ENCODE results near the gene ERN1.
"Not testable (repeated sequence)": the region's sequence is repeated elsewhere in the genome, so short reads cannot be mapped to it uniquely, and the experiment has no call there.

Gene ERN1

DNA sequence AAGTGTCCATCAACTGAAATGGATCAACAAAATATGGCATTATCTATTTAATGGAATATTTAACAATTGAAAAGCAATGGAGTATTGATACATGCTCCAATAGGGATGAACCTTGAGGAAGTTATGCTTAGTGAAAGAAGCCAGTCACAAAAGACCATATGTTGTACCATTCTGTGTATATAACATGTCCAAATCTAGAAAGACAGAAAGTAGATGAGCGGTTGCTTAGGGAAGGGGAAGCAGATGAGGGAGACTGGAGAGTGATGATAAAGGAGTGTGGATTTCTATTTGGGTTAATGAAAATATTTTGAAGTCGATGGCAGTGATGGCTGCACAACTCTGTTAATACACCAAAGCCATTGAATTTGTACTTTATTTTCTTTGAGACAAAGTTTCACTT, 8.5 kb upstream of the ERN1 start:
- no peak for DNase-seq (ENCODE audit: low read depth, low spot score)

GRCh38 chr17:64135000-64135399, 5.1 kb upstream of the ERN1 start:
- DNase-seq (ENCODE audit: low read depth, low spot score), result no peak

- DNase-seq (ENCODE audit: low read depth, low spot score), result no peak
These were observed 4.4 kb upstream of the ERN1 start for GRCh38 chr17:64134216-64134970.

DNA sequence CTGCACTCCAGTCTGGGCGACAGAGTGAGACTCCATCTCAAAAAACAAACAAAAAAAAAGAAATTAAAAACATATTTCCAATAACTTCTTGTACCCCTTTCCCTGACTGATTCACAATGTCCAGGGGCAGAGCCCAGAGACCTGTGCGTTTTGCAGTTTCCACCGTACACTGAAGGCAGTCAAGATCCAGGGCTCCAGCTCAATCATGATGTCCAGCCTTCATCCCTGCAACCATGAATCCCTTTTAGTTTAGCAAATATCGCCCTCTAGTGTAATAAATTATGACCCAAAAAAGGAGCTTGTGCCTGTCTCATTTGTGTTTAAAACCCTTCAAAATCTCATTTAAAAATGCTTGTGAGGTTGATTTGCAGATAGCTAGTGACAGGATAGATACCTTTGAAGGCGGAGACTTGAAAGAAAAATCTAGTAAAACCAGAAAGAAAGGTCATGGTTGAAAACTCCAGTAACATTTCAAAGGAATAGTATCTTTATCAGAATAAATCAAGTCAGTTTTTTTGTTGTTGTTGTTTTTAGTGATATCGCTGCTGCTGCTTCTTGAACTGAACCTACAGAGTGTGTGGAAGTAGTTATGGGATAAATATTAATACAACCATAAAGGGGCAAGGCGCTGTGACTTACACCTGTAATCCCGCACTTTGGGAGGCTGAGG, 3.7 kb upstream of the ERN1 start:
- DNase-seq (ENCODE audit: low read depth, low spot score), result peak; percentile 60

GRCh38 chr17:64131606-64132270, 1.8 kb upstream of the ERN1 start:
- no peak for DNase-seq (ENCODE audit: low read depth, low spot score)

DNA sequence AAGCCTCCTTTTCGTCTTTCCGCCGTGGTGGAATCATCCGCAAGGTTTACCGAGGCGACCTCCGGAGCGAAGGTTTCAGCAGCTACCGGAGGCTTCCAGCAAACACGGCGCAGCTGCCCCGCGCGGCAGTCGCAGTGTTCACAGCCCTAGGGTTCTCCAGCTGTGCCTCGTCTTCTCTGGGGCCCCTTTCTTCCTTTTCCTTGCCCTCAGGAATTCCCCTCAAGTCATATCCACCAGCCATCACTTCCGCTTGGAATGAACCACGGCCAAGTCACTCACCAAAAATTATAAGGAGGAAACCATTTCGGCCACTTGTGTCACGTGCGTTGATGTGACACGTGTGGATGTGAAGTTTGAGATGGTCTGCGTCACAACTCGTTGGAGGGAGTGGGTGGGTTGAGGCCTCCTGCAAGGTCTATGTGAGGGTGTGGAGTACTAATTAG, 636 bp upstream of the ERN1 start:
- no peak for DNase-seq (ENCODE audit: low read depth, low spot score)

GRCh38 chr17:64129515-64129764, 504 bp downstream of the ERN1 start:
- peak; percentile 32 for DNase-seq (ENCODE audit: low read depth, low spot score)

GRCh38 chr17:64128787-64129514, 993 bp downstream of the ERN1 start:
- no peak for DNase-seq (ENCODE audit: low read depth, low spot score)

DNA sequence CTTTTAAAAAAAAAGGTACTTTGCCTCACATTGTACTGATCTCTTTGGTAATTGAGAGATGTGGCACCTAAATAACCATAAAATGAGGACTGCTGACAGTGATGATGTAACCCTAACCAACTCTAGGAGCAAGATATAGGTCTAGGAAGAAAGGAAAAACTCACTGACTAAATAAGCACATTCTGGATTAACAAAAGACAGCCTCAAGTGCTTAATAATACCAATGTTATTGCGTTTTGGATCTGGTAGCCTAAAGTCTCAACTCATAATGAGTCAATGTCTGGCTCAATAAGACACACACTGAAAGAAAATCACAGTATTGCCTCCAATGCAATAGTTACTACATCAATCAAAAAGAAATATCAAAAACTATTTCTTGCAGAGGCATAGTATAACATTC, 3.0 kb downstream of the ERN1 start:
- no peak for DNase-seq (ENCODE audit: low read depth, low spot score)

DNA sequence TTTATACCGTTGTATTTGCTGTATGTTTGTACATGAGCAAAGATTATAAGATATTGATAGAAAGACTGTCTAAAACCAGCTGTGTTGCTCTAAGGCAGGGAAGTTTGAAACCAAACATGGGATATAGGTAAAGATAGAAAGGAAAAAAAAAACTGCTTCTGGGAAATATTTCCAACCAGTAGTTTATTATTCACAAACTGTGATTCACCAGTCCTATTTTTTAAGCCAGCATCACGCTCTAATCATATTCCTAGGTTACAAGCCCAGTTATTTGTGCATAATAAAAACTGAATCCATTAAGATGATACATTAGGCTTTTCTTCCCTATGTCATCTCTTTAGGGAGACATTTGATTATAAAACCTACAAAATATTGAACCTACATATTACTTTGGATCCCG, 4.0 kb downstream of the ERN1 start:
- DNase-seq (ENCODE audit: low read depth, low spot score), result no peak

DNA sequence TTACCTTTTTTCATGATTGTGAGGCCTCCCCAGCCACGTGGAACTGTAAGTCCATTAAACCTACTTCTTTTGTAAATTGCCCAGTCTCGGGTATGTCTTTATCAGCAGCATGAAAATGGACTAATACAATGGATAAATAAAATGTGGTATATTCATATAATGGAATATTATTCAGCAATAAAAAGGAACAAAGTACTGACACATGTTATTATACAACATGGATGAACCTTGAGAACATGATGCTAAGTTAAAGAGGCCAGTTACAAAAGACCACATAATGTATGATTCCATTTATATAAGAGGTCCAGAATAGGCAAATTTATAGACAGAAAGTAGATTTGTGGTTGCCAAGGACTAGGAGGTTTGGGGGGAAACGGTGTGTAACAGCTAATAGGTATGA, 5.3 kb downstream of the ERN1 start:
- no peak for DNase-seq (ENCODE audit: low read depth, low spot score)

GRCh38 chr17:64123114-64123513, 6.8 kb downstream of the ERN1 start:
- DNase-seq (ENCODE audit: low read depth, low spot score), result no peak

- not testable (repeated sequence) for DNase-seq (ENCODE audit: low read depth, low spot score)
These were observed 8.8 kb downstream of the ERN1 start for GRCh38 chr17:64120972-64121786.

DNA sequence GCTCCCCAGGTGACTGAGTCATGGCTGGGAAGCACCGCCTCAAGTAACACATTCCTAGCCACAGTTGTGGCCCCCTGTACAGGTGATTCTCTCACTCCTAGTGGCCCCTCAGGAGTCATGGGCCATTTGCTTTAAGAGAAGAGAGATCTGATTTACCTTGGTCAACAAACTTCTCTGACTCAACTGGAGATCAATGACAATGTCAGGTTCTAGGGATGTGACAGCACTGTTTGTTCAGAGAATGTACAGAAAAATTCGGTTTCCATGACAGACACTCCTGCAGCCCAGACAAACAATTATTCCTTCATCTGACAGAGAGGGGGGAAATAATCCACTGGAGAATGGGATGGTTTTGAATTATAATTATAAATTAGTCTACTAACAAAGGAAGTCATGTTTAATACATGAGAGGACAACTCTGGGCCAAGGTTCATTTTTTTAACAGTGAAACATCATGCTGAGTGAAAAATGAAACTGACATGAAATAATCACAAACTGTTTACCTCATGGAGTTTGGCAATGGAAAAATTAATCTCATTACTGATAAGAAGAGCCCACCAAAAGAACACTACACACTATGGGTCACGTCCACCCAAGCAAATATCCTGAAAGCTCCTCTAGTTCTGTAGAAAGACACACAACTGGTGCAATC, 9.7 kb downstream of the ERN1 start:
- DNase-seq (ENCODE audit: low read depth, low spot score), result no peak

DNA sequence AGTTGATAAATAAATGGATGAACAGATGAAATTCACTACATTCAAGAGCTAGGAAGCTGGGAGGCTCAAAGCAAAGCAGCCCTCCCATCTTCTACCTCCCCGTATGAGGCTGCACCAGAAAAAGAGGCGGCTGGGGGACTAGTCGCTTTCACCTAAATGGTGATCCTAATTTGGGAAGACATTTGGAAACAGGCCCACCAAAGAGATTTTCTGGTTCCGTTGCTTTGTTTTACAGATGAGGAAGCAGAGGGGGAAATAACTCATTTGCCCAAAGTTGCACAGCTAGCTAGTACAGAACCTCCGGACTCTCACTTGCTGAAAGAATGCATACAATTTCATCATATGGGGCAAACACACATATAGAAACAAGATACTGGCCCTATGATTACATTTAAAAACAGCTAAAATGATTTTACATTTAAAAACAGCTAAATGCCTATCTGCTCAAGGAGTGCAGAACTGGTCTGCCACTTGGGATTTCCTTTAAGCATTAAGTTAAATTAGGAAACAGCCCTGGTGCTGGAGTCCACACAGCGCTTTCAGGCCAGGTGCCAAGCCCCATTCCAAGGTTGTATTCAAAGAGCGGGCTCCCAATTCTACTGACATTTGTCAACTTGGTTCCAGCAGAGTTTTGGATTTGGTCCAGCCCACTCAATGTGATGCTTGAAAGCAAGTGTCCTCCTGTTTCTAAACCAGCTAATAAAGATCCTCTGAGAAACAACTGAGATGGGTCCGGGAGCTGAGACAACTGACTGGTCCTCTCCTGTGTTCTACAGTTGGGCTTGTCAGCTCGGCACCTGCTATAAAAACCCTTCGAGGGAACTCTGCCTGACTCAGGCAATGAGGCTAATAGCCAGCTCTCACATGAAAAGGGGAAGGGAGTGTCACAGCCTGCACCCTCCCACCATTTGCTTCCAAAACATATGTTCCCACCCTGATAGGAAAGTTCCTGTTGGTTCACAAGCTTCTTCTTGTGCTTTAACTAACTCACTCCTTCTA, 11.7 kb downstream of the ERN1 start:
- DNase-seq (ENCODE audit: low read depth, low spot score), result no peak

DNA sequence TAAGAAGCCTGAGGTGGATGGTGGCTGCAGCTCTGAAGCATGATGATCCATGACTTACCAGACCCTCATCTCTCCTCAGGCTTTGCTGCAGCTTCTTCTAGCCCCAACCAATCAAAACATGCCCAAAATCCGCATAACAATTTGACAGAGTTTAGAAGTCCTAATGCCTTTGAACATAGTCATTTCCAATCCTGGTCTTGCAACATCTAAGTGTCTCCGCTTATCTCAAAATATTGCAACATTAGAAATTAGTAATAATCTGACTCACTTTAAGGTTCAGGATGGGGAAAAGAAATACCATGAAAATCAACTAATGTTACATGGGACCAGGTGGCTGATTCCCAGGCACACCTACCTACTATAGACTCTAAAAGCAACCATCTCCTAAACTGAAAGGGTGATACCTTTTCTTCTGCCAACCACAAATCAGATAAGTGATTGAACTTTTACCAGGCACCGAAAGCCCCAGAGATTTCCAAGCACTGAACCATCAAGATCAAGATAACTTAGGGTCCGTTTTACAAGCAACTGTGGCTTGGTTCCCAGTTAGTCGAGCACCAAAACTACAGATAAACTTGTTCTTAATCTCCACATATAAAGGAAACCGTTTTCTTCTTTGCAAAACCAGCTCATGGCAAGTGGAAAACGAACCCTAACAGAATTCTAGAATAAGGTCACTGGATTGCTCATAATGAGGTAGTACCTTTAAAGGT, 14.0 kb downstream of the ERN1 start:
- no peak for DNase-seq (ENCODE audit: low read depth, low spot score)

DNA sequence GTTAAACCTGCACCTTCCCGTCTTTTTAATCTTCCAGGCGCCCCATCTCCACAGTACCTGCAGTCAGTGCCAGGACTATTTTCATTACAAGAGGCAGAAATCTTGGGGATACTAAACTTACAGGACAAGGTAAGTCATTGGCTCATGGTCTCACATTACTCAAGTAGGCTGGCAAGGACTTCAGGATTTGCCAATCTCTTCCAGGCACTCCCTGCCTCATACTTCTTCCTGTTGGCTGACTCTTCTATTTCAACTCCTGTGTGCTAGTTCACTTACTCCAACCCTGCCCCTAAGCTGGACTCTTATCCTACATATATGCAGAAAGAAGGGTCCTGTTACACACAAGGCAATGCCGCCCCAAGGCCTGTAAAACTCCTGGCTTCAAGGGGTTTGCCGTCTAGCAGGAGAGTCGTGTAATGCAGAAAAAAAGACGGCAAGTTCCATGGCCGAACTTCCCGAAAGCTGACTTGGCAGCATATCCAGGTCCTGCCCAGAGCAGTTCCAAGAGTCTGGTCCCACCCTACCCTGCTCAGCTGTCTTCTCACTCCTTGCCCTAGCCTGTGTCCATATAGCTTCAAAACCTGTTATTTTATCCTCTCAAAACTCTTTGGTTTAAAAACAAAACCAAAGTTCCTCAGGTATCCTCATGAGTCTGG, 14.8 kb downstream of the ERN1 start:
- DNase-seq (ENCODE audit: low read depth, low spot score), result no peak

DNA sequence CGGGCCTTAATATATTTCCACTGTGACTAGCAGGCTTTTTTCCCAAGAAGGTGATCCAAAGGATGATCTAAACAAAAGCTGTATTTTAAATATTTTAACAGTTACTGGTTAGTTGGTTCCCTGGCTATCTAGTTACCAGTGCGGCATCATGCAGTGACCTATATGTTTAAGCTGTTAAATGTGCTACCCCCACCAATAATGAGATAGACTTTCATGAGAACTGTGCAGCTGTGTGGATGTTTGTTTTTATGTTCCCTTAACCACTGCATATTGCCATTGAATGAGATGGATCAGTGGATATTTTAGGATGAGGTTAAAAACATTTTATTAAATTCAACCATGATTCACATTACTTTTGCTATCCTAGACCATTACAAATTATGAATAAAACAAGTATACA, 16.9 kb downstream of the ERN1 start:
- DNase-seq (ENCODE audit: low read depth, low spot score), result no peak

DNA sequence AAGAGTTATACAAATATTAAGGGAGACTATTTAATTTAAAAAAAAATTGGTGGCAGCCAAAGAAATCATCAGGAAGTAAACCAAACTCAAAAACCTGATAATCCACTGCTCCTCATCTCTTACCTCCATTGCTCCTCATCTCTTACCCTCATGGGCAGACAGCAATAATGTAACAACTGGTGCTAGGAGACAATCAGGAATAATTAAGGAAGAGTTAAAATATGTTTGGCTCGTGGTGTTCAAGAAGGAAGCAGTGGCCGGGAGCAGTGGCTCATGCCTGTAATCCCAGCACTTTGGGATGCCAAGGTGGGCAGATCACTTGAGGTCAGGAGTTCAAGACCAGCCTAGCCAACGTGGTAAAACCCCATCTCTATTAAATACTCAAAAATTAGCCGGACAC, 18.1 kb downstream of the ERN1 start:
- no peak for DNase-seq (ENCODE audit: low read depth, low spot score)

Measured in ELF-1 (cell line).